Left ventricle myocardium inferior (tissue), 1 donor: ENCODE results near the gene SLC46A2. TPM values are rescaled to one million over a fixed set of nuclear protein-coding genes. Genes with fewer than 3 reads are reported as not detected.

Experiments used
- DNase-seq: peaks from one replicate; pipeline ENCODE4 v3.0.0-alpha.2; 2020
- H3K27ac ChIP-seq: fragments of 200-600 bp; replicated peaks from 2 replicates; pipeline ENCODE4 v1.8.0; 2021
- H3K27me3 ChIP-seq: fragments of 200-600 bp; 2 replicates; pipeline ENCODE4 v1.8.0; 2021; ENCODE audit warnings: low read depth
- H3K36me3 ChIP-seq: fragments of 200-600 bp; 2 replicates; pipeline ENCODE4 v1.8.0; 2021
- H3K4me1 ChIP-seq: fragments of 200-600 bp; 2 replicates; pipeline ENCODE4 v1.8.0; 2021
- H3K4me3 ChIP-seq: fragments of 200-600 bp; 2 replicates; pipeline ENCODE4 v1.8.0; 2021; ENCODE audit warnings: mild to moderate bottlenecking, moderate library complexity
- H3K9me3 ChIP-seq: fragments of 200-600 bp; replicated peaks from 2 replicates; pipeline ENCODE4 v1.8.0; 2021
- intact Hi-C: fragments of 100-400 bp; cut with micrococcal nuclease; formaldehyde crosslinking; loops from one replicate; pipeline ENCODE4 v1.11.0; 2022
- total RNA-seq: library from RNA; stranded (reverse); fragmentation: NEBNext Ultra II Directional; extraction: Animal tissue kit (Norgen Biotek cat#: 25700); gene quantifications from one replicate; pipeline ENCODE4 v1.2.1, GENCODE V29; 2021
- TF ChIP-seq, protein P1 (sequence below): fragments of 200-600 bp; IDR thresholded peaks from 2 replicates; pipeline ENCODE4 v1.8.0; 2021; ENCODE audit warnings: antibody characterized with exemption, mild to moderate bottlenecking, borderline replicate concordance
- donor health status: DM: no; HTN: yes; CAD: no; lungs with severe emphysema.

The SLC46A2 gene
- total RNA-seq, 1 donor from 2014 or later = not detected

DNA sequence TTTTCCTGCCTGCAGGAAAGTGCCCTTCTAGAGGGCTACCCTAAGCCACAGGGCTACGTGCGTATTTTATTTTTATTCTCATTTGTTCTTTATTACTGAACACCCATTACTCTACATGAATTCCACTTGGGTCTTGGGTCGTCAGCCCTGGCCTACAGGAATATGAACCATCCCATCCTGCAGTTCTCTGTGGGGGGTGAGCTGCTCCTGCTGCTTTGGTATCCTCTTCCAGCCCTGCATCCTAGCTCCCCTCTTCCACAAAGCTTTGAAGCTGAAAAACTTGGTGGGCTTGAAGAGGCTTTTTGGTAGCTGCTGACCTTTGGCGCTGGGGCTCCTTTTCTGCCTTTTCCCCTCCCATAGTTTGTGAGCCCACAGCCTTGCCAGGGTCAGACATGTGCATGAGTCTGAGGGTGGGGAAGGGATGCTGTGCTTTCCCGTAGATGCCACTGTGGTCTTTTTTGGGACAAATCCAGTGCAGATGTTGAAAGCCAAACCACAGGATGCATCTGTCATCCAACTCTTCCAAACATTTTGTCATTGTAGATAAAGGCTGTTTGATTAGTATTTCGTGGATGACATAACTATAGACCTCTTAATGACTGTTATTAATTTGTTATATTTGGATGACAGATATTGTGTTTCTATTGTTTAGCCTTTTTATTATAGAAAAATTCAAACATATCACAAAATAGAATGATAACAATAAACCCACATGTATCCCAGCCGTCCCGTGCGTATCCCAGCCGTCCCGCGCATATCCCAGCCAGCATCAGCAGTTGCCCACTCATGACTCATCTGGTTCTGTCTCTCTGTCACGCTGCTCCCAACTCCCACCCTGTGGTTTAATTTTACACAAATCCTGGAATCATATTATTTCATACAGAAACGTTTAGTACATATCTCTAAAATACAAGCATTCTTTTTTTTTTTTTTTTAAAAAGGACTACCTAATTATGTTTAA is 43.9 kb downstream of the SLC46A2 start:
- DNase-seq = no peak
- Histone ChIP-seq H3K27me3 (no peaks in the 10 kb centered on the region), H3K9me3 (no peaks in the 10 kb centered on the region), H3K36me3 (peaks cover 6% of the 10 kb centered on the region), H3K27ac (no peak overlapping the region), H3K4me3 (no peak overlapping the region), H3K4me1 (peaks cover 6% of the 10 kb centered on the region)
- TF ChIP-seq, protein P1, sequence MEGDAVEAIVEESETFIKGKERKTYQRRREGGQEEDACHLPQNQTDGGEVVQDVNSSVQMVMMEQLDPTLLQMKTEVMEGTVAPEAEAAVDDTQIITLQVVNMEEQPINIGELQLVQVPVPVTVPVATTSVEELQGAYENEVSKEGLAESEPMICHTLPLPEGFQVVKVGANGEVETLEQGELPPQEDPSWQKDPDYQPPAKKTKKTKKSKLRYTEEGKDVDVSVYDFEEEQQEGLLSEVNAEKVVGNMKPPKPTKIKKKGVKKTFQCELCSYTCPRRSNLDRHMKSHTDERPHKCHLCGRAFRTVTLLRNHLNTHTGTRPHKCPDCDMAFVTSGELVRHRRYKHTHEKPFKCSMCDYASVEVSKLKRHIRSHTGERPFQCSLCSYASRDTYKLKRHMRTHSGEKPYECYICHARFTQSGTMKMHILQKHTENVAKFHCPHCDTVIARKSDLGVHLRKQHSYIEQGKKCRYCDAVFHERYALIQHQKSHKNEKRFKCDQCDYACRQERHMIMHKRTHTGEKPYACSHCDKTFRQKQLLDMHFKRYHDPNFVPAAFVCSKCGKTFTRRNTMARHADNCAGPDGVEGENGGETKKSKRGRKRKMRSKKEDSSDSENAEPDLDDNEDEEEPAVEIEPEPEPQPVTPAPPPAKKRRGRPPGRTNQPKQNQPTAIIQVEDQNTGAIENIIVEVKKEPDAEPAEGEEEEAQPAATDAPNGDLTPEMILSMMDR = no peak
- intact Hi-C loops = no loop called here

DNA sequence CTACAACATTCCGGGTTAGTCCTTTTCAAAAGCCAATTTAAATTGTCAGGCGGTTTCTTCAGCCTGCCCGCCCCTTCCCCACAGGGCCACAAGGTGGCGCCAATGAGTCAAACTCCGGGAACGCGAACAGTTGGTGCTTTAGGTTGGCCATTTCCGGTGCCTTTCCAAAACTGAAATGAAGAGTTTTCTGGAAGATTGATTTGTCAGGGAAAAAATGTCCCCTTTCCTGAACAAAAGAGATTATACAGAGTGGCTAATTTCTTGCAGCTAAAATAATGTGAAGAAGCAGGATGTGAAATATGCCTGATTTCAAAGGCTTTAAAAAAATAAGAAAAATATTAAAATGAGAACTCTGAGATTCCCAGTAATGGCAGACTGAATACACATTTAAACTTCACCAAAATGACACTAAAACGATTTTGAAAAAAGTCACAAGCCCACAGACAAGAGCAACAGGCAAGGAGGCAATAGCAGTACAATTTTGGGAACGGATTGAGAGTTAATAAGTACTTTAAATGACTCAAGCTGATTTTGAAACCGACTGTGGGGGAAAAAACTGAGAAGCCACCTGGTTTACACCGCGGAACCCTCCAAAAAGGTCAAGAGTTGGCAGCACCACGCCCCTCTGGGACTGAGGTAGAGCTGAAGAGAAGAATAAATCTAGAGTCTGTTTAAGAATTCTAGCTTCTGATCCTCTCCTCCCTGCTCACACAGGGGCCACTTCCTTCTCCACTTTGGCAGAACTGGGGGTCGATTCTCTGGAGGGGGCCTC is 45.7 kb downstream of the SLC46A2 start:
- Histone ChIP-seq H3K4me1 (peaks cover 10% of the 10 kb centered on the region), H3K4me3 (no peak overlapping the region), H3K27ac (no peak overlapping the region), H3K27me3 (no peaks in the 10 kb centered on the region), H3K36me3 (peaks cover under 1% of the 10 kb centered on the region), H3K9me3 (no peaks in the 10 kb centered on the region)
- intact Hi-C loops = no loop called here
- DNase-seq = peak; percentile 78
- TF ChIP-seq, protein P1 = peak; percentile 99

DNA sequence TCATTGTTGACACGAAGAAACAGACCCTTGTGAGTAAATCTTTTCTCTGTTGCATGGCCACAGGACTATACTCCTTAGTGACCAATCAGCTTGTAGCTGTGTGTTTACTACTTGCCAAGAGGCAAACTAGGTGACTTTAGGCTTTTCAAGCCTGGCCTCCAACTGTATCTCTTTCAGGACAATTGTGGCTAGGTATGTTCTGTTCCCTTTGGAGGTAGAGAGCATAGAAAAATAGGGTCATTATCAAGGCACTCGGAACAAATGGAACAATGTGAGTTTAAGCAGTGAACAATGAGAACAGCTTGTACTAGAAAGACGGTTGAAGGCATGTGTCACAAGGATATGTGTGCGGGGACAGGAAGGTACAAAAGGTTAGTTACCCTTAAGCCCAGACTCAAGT is 48.1 kb downstream of the SLC46A2 start:
- intact Hi-C loops = no loop called here

DNA sequence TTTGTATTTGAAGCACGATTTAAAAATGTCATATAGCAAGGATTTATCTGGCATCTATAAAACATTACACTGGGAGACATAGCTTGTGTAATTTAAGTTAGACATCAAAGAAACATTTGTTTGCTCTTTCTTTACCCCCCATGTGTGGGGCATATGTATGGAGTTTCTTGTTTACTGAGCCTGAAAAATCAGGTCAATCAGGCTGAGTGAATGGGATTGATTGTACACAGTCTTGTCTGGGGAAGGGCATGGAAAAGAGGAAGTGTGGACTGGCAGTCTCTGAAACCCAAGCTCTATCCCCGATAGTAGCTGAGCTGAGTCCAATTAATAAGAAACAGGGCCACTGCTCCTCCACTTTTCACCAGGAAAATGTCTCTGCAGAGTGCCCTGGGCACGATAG is 49.4 kb downstream of the SLC46A2 start:
- Histone ChIP-seq H3K27me3 (no peaks in the 10 kb centered on the region), H3K27ac (no peak overlapping the region), H3K36me3 (peaks cover 15% of the 10 kb centered on the region), H3K4me1 (peaks cover 13% of the 10 kb centered on the region), H3K4me3 (no peak overlapping the region), H3K9me3 (no peaks in the 10 kb centered on the region)
- TF ChIP-seq, protein P1 = no peak
- intact Hi-C loops = no loop called here
- DNase-seq = no peak

More for the DNA sequence above, 48.1 kb downstream of the SLC46A2 start:
- TF ChIP-seq, protein P1 = no peak
- Histone ChIP-seq H3K27ac (peak overlapping the region; percentile 29), H3K9me3 (no peaks in the 10 kb centered on the region), H3K36me3 (peaks cover 10% of the 10 kb centered on the region), H3K4me1 (peaks cover 13% of the 10 kb centered on the region), H3K27me3 (no peaks in the 10 kb centered on the region), H3K4me3 (no peak overlapping the region)
- no peak for DNase-seq

DNA sequence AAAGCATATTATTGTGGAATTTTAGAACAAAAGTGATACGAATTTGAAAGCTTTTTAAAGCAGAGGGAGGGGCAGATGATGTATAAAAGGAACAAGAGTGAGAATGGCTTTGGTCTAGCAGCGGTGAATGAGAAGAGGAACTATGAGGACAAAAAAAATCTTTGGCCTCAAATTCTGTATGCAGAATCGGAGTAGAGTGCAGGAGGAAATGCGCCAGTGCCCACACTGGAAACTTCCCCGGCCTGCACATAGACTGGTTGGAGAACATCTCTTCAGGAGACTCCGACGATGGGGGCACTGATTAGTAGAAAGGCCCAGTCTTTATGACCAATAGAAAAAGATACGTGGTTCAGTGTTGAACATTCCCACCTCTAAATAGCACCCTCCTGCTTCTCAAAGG is 51.3 kb downstream of the SLC46A2 start:
- Histone ChIP-seq H3K4me1 (peaks cover 13% of the 10 kb centered on the region), H3K9me3 (no peaks in the 10 kb centered on the region), H3K27ac (no peak overlapping the region), H3K36me3 (peaks cover 15% of the 10 kb centered on the region), H3K4me3 (no peak overlapping the region), H3K27me3 (no peaks in the 10 kb centered on the region)
- no peak for DNase-seq
- TF ChIP-seq, protein P1 = no peak
- intact Hi-C loops = no loop called here
